GM12892 (cell line): Measurements from ENCODE around the gene CACNA1B.

Source experiments
- POLR2A ChIP-seq: IDR thresholded peaks from 2 replicates; pipeline ENCODE4 v1.6.1; 2011; ENCODE audit warnings: low read depth, low read length, control low read depth
- TAF1 ChIP-seq: IDR thresholded peaks from 2 replicates; pipeline ENCODE4 v1.6.1; 2011; ENCODE audit warnings: low read depth, mild to moderate bottlenecking, control low read depth, low read length, borderline replicate concordance

DNA sequence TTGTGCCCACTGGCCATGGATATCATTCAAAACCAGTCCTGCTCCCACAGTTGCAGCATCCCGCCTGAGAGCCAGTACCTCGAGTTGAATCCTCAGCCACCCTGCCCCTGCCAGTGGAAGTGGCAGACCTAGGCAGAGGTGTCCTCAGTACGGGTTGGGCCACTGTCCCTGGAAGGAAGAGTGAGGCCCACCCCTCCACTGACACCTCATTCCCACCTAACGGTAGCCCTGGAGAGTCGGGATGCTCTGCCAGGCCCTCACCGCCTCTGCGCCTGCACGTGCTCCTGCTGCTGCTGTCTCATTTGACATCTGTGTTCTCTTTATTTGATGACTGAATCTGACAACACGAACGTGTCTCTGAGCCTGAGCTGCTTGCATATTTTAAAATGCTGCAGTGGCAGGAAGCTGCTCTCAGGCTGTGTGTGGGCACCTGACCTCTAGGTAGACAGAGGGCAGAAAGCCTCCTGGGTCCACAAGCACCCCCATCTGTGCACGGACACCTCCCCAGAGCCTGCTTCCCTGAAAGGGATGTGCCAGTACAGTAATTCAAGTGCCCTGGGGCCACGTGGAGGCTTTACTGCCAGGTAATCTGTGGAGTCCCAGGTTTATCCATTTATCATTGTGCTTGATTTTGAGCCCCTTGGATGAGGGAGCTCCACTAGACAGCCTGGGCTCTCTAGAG is 194.7 kb downstream of the CACNA1B start:
- TF ChIP-seq TAF1, result no peak
- no peak for TF ChIP-seq POLR2A
